ENCODE measurements around the gene PPP1R26. TPM values are rescaled to one million over a fixed set of nuclear protein-coding genes. Genes with fewer than 3 reads are reported as not detected.

The PPP1R26 gene
- total and polyA plus RNA-seq, 2 of the 8 experiments (the other 6 are each of a cell fraction or from before 2014, with no cell fraction given): 9.8 to 32.7 TPM

DNA sequence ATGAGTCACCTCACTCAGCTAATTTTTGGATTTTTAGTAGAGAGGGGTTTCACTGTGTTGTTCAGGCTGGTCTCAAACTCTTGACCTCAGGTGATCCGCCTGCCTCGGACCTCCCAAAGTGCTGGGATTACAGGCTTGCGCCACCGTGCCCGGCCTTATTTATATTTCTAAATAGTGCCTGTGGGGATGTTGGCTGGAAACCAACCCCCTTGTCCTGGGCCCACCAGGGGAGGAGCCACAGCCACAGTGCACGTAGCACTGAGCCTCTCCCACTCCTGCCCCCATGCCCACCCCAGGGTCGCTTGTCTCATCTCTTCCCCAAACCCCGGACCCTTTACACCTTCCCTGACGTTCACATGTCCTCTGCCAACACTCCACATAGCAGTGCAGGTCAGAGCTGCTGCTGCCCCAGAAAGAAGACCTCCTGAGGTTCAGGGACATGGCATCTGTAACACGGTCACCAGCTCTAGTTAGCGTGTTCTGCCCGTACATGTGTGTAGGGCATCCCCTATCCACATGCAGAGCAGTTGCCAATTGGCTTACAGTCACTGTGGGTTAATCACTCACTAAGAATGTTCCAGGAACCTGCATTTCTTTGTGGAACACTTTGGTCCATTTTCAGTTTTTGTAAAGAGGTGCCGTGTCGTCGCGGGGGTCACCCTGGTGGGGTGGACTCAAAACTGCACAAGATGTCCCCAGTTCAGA is 10.7 kb downstream of the PPP1R26 start (continued):
- TF ChIP-seq, protein P1, sequence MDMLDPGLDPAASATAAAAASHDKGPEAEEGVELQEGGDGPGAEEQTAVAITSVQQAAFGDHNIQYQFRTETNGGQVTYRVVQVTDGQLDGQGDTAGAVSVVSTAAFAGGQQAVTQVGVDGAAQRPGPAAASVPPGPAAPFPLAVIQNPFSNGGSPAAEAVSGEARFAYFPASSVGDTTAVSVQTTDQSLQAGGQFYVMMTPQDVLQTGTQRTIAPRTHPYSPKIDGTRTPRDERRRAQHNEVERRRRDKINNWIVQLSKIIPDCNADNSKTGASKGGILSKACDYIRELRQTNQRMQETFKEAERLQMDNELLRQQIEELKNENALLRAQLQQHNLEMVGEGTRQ (IDR thresholded peaks at IDR 0.05; ENCODE audit: low read length): no peak
- TF ChIP-seq CEBPB (IDR thresholded peaks at IDR 0.05; ENCODE audit: low read depth, low read length) (no peak), TEAD4 (IDR thresholded peaks at IDR 0.05; ENCODE audit: low read depth, low read length) (no peak), SP4 (IDR thresholded peaks at IDR 0.05; ENCODE audit: low read length) (no peak)
